ENCODE data around the gene ZNF865.

- TF ChIP-seq POLR2AphosphoS5 (IDR thresholded peaks at IDR 0.05): no peak
- TF ChIP-seq, protein P1, sequence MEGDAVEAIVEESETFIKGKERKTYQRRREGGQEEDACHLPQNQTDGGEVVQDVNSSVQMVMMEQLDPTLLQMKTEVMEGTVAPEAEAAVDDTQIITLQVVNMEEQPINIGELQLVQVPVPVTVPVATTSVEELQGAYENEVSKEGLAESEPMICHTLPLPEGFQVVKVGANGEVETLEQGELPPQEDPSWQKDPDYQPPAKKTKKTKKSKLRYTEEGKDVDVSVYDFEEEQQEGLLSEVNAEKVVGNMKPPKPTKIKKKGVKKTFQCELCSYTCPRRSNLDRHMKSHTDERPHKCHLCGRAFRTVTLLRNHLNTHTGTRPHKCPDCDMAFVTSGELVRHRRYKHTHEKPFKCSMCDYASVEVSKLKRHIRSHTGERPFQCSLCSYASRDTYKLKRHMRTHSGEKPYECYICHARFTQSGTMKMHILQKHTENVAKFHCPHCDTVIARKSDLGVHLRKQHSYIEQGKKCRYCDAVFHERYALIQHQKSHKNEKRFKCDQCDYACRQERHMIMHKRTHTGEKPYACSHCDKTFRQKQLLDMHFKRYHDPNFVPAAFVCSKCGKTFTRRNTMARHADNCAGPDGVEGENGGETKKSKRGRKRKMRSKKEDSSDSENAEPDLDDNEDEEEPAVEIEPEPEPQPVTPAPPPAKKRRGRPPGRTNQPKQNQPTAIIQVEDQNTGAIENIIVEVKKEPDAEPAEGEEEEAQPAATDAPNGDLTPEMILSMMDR (IDR thresholded peaks at IDR 0.05): no peak
Measured at GRCh38 chr19:55650126-55650557, 44.7 kb downstream of the ZNF865 start.
